Measurements from ENCODE around the gene ZNF778. TPM values are rescaled to one million over a fixed set of nuclear protein-coding genes. Genes with fewer than 3 reads are reported as not detected.
A peak's percentile ranks its signal among the peaks of the same experiment; 100 is the strongest.
"Not testable (repeated sequence)": the region's sequence is repeated elsewhere in the genome, so short reads cannot be mapped to it uniquely, and the experiment has no call there.

The ZNF778 gene
- total and polyA plus RNA-seq, 12 donors: 1.9 to 20.5 (median 8.4) TPM

- intact Hi-C loops (cut with DNase I): no loop called here
- TF ChIP-seq CTCF (IDR thresholded peaks at IDR 0.05) (no peak), POLR2A (IDR thresholded peaks at IDR 0.05) (no peak)
- DNase-seq: peak in 3 of 7 donors; percentile 17 to 46 (median 34)
- Histone ChIP-seq H3K27me3 (no peaks in the 10 kb centered on the region), H3K4me1 (replicated peaks in 1 of 2) (peaks cover 6 to 7% of the 10 kb centered on the region in 2 donors), H3K4me3 (no peak overlapping the region), H3K9me3 (replicated peaks in 1 of 3) (no peaks in the 10 kb centered on the region), H3K27ac (no peak overlapping the region), H3K36me3 (replicated peaks in 1 of 2) (no peaks in the 10 kb centered on the region)
- WGBS, 4 donors: 63 to 67% (median 66%) methylated on average over 8 to 19 of the region's 19 CpGs
Observed at GRCh38 chr16:89187032-89187769, 30.3 kb upstream of the ZNF778 start.

- no peaks in the 10 kb centered on the region for H3K9me3 ChIP-seq (replicated peaks in 1 of 3)
- no peak overlapping the region for H3K27ac ChIP-seq
Observed at GRCh38 chr16:89187770-89188392, 29.6 kb upstream of the ZNF778 start.

DNA sequence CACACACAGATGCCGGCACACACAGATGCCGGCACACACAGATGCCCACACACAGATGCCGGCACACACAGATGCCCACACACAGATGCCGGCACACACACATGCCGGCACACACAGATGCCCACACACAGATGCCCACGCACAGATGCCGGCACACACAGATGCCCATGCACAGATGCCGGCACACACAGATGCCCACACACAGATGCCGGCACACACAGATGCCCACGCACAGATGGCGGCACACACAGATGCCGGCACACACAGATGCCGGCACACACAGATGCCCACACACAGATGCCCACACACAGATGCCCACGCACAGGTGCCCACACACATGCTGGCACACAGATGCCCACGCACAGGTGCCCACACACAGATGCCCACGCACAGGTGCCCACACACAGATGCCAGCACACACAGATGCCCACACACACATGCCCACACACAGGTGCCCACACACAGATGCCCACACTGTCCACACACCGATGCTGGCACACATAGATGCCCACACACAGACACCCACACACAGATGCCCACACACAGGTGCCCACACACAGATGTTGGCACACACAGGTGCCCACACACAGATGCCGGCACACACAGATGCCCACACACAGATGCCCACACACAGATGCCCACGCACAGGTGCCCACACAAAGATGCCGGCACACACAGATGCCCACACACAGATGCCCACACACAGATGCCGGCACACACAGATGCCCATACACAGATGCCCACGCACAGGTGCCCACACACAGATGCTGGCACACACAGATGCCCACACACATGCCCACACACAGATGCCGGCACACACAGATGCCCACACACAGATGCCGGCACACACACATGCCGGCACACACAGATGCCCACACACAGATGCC, 28.8 kb upstream of the ZNF778 start:
- H3K4me3 ChIP-seq; intact Hi-C loops (cut with DNase I); H3K9me3 ChIP-seq (replicated peaks in 1 of 3); H3K27me3 ChIP-seq; H3K4me1 ChIP-seq (replicated peaks in 1 of 2); DNase-seq; H3K27ac ChIP-seq; H3K36me3 ChIP-seq (replicated peaks in 1 of 2): not testable (repeated sequence)
- 85 to 93% (median 91%) methylated on average over 2 to 25 of the region's 25 CpGs for WGBS, 4 donors

More at GRCh38 chr16:89187770-89188392, 29.6 kb upstream of the ZNF778 start:
- Histone ChIP-seq H3K36me3 (replicated peaks in 1 of 2) (no peaks in the 10 kb centered on the region), H3K27me3 (no peaks in the 10 kb centered on the region), H3K4me1 (replicated peaks in 1 of 2) (peaks cover 8% of the 10 kb centered on the region in 2 donors), H3K4me3 (no peak overlapping the region)
- TF ChIP-seq POLR2A (IDR thresholded peaks at IDR 0.05) (no peak), CTCF (IDR thresholded peaks at IDR 0.05) (no peak)
- intact Hi-C loops (cut with DNase I): no loop called here
- no peak for DNase-seq
- WGBS, 4 donors: 62 to 75% (median 69%) methylated on average over 14 to 19 of the region's 19 CpGs

DNA sequence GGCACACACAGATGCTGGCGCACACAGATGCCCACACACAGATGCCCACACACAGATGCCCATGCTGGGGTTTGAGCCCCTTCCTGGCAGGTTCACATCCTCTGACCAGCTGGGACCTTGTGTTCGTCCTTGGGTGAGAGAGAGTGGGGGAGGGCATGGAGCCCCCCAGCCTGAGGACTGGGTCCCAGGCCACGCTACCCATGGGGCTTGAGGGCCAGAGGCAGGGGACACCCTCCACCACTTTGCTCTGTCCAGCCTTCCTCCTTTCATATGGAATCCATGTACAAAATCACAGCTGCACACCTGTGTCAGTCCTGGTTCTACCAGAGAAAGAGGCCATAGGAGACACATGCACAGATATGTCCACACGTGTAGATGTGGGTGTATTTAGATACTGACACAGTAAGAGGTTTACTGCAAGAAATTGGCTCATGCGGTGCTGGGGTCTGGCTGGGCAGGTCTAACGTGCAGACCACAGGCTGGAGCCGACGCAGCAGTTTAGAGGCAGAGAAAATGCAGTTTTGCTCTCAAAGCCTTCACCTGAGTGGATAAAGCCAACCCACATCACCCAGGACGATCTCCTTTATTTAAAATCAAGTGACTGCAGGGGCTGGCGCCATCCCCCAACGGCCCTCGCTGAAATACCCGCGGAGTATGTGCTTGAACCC, 28.0 kb upstream of the ZNF778 start:
- WGBS, 4 donors: 66 to 74% (median 70%) methylated on average over 13 to 14 of the region's 14 CpGs

More for the DNA sequence above, 28.0 kb upstream of the ZNF778 start:
- H3K9me3 ChIP-seq (replicated peaks in 1 of 3): no peaks in the 10 kb centered on the region
- no peak for DNase-seq
- H3K4me3 ChIP-seq: no peak overlapping the region
- no peak for TF ChIP-seq CTCF (IDR thresholded peaks at IDR 0.05)
- TF ChIP-seq POLR2A (IDR thresholded peaks at IDR 0.05): no peak
- H3K27ac ChIP-seq: no peak overlapping the region
- H3K27me3 ChIP-seq: no peaks in the 10 kb centered on the region
- intact Hi-C loops (cut with DNase I): no loop called here
- H3K4me1 ChIP-seq (replicated peaks in 1 of 2): peaks cover 8% of the 10 kb centered on the region in 2 donors
- no peaks in the 10 kb centered on the region for H3K36me3 ChIP-seq (replicated peaks in 1 of 2)
